ENCODE results near the gene SLC6A18.

The SLC6A18 gene

GRCh38 chr5:1182633-1183423, 42.4 kb upstream of the SLC6A18 start:
- Histone ChIP-seq H3K27ac (ENCODE audit: low read depth, low read length) (no peak overlapping the region), H3K9ac (ENCODE audit: low read length) (no peak overlapping the region), H3K36me3 (ENCODE audit: insufficient read depth, low read length) (no peaks in the 10 kb centered on the region), H3K9me3 (ENCODE audit: low read length) (no peaks in the 10 kb centered on the region), H3K4me1 (ENCODE audit: insufficient read depth, low read length) (no peaks in the 10 kb centered on the region), H3K4me3 (ENCODE audit: low read depth in 1 of 2, low read length in 2 of 2) (no peak overlapping the region), H3K27me3 (ENCODE audit: control insufficient read depth in 1 of 2, insufficient read depth in 2 of 2, low read length in 2 of 2) (peaks cover 0 to 10% of the 10 kb centered on the region in 2 donors)

GRCh38 chr5:1183424-1184162, 41.6 kb upstream of the SLC6A18 start:
- H3K9me3 ChIP-seq (ENCODE audit: low read length), result no peaks in the 10 kb centered on the region
- H3K27ac ChIP-seq (ENCODE audit: low read depth, low read length), result no peak overlapping the region
- H3K4me3 ChIP-seq (ENCODE audit: low read depth in 1 of 2, low read length in 2 of 2), result no peak overlapping the region
- peaks cover 0 to 10% of the 10 kb centered on the region in 2 donors for H3K27me3 ChIP-seq (ENCODE audit: control insufficient read depth in 1 of 2, insufficient read depth in 2 of 2, low read length in 2 of 2)
- H3K4me1 ChIP-seq (ENCODE audit: insufficient read depth, low read length), result no peaks in the 10 kb centered on the region
- H3K36me3 ChIP-seq (ENCODE audit: insufficient read depth, low read length), result no peaks in the 10 kb centered on the region
- H3K9ac ChIP-seq (ENCODE audit: low read length), result no peak overlapping the region

GRCh38 chr5:1184163-1184470, 41.1 kb upstream of the SLC6A18 start:
- Histone ChIP-seq H3K4me3 (ENCODE audit: low read depth in 1 of 2, low read length in 2 of 2) (no peak overlapping the region), H3K27me3 (ENCODE audit: control insufficient read depth in 1 of 2, insufficient read depth in 2 of 2, low read length in 2 of 2) (peaks cover 0 to 11% of the 10 kb centered on the region in 2 donors), H3K9me3 (ENCODE audit: low read length) (no peaks in the 10 kb centered on the region), H3K36me3 (ENCODE audit: insufficient read depth, low read length) (no peaks in the 10 kb centered on the region), H3K27ac (ENCODE audit: low read depth, low read length) (no peak overlapping the region), H3K4me1 (ENCODE audit: insufficient read depth, low read length) (no peaks in the 10 kb centered on the region), H3K9ac (ENCODE audit: low read length) (no peak overlapping the region)

DNA sequence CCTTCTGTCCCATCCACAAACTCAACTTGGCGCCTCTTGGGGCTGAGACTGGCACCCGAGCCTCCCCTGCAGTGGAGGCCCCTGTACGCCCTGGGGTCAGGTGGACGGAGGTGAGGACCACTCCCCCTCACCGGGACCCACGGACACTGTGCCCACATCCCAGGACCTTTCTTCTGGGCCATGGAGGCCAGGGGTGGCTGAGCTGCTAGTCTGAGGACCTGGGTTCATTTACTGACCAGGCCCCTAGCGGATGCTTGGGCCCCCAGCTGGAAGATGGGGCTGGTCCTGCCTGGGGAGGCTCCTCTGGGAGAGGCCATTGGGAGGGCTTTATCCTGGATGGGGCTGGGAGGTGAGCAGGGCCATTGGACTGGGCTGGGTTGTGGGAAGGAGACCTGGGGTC, 40.7 kb upstream of the SLC6A18 start:
- Histone ChIP-seq H3K27me3 (ENCODE audit: control insufficient read depth in 1 of 2, insufficient read depth in 2 of 2, low read length in 2 of 2) (peaks cover 0 to 15% of the 10 kb centered on the region in 2 donors), H3K9ac (ENCODE audit: low read length) (no peak overlapping the region), H3K4me1 (ENCODE audit: insufficient read depth, low read length) (no peaks in the 10 kb centered on the region), H3K9me3 (ENCODE audit: low read length) (no peaks in the 10 kb centered on the region), H3K27ac (ENCODE audit: low read depth, low read length) (no peak overlapping the region), H3K36me3 (ENCODE audit: insufficient read depth, low read length) (no peaks in the 10 kb centered on the region), H3K4me3 (ENCODE audit: low read depth in 1 of 2, low read length in 2 of 2) (no peak overlapping the region)

DNA sequence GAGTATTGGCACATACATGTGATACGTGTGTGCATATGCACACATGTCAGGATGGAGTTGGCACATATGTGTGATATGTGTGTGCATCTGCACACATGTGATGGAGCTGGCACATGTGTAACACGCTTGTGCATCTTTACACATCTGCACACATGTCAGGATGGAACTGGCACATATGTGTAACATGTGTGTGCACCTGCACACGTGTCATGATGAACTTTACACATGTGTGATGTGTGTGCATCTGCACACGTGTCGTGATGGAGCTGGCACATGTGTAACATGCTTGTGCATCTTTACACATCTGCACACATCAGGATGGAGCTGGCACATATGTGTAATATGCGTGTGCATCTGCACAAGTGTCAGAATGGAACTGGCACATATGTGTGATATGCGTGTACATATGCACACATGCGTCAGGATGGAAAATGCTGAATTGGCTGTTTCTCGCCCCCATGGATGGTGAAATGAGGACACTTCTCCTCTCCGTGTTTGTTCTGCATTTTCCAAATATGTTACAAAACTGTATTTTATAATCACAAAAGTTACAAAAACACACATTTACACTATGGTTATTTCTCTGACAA, 40.0 kb upstream of the SLC6A18 start:
- H3K27me3 ChIP-seq (ENCODE audit: control insufficient read depth in 1 of 2, insufficient read depth in 2 of 2, low read length in 2 of 2), result peaks cover 0 to 16% of the 10 kb centered on the region in 2 donors
- H3K9me3 ChIP-seq (ENCODE audit: low read length), result no peaks in the 10 kb centered on the region
- no peak overlapping the region for H3K4me3 ChIP-seq (ENCODE audit: low read depth in 1 of 2, low read length in 2 of 2)
- no peaks in the 10 kb centered on the region for H3K4me1 ChIP-seq (ENCODE audit: insufficient read depth, low read length)
- no peaks in the 10 kb centered on the region for H3K36me3 ChIP-seq (ENCODE audit: insufficient read depth, low read length)
- H3K27ac ChIP-seq (ENCODE audit: low read depth, low read length), result no peak overlapping the region
- no peak overlapping the region for H3K9ac ChIP-seq (ENCODE audit: low read length)

DNA sequence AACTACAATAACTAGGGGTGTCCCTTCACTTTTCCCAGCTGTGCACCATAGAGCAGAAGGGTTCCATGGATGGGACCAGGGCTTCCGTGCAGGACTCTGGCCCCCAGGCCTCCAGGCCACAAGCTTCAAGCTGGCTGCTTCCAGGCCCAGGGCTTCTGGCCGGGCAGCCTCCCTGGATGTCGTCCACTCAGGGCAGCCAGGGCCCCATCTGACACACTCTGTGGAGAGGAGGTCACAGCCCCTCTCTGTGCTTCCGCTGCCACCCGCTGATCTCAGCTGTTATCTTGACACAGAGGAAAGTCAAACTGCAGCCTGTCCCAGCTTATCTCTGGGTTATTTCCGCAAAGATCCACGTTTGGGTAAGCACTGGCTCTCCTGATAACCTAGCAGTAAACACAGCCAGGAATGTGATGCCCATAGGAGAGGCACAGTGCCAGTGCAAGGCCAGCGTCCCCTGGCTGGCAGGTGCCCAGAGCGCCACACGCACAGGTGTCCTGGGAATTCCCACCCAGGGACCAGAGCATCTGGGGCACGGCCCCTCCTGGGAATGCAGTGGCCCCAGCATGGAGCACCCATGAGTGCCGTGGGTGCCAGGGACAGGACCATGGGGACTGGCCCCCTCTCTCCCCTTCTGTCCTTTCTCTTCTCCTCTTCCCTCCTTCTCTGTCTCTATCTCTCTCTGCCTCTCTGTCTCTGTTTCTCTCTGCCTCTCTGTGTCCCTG, 39.4 kb upstream of the SLC6A18 start:
- Histone ChIP-seq H3K36me3 (ENCODE audit: insufficient read depth, low read length) (no peaks in the 10 kb centered on the region), H3K27me3 (ENCODE audit: control insufficient read depth in 1 of 2, insufficient read depth in 2 of 2, low read length in 2 of 2) (peaks cover 0 to 20% of the 10 kb centered on the region in 2 donors), H3K9me3 (ENCODE audit: low read length) (no peaks in the 10 kb centered on the region), H3K27ac (ENCODE audit: low read depth, low read length) (no peak overlapping the region), H3K4me3 (ENCODE audit: low read depth in 1 of 2, low read length in 2 of 2) (no peak overlapping the region), H3K4me1 (ENCODE audit: insufficient read depth, low read length) (no peaks in the 10 kb centered on the region), H3K9ac (ENCODE audit: low read length) (no peak overlapping the region)

- Histone ChIP-seq H3K36me3 (ENCODE audit: insufficient read depth, low read length) (no peaks in the 10 kb centered on the region), H3K9ac (ENCODE audit: low read length) (no peak overlapping the region), H3K27ac (ENCODE audit: low read depth, low read length) (no peak overlapping the region), H3K4me1 (ENCODE audit: insufficient read depth, low read length) (no peaks in the 10 kb centered on the region), H3K4me3 (ENCODE audit: low read depth in 1 of 2, low read length in 2 of 2) (no peak overlapping the region), H3K27me3 (ENCODE audit: control insufficient read depth in 1 of 2, insufficient read depth in 2 of 2, low read length in 2 of 2) (peaks cover 0 to 15% of the 10 kb centered on the region in 2 donors), H3K9me3 (ENCODE audit: low read length) (no peaks in the 10 kb centered on the region)
Observed at GRCh38 chr5:1186351-1187233, 38.6 kb upstream of the SLC6A18 start.

- Histone ChIP-seq H3K4me1 (ENCODE audit: insufficient read depth, low read length) (no peaks in the 10 kb centered on the region), H3K27ac (ENCODE audit: low read depth, low read length) (no peak overlapping the region), H3K4me3 (ENCODE audit: low read depth in 1 of 2, low read length in 2 of 2) (no peak overlapping the region), H3K9me3 (ENCODE audit: low read length) (no peaks in the 10 kb centered on the region), H3K27me3 (ENCODE audit: control insufficient read depth in 1 of 2, insufficient read depth in 2 of 2, low read length in 2 of 2) (peaks cover 0 to 14% of the 10 kb centered on the region in 2 donors), H3K36me3 (ENCODE audit: insufficient read depth, low read length) (no peaks in the 10 kb centered on the region), H3K9ac (ENCODE audit: low read length) (no peak overlapping the region)
Observed at GRCh38 chr5:1187234-1187949, 37.8 kb upstream of the SLC6A18 start.

GRCh38 chr5:1187950-1188334, 37.2 kb upstream of the SLC6A18 start:
- peaks cover 0 to 12% of the 10 kb centered on the region in 2 donors for H3K27me3 ChIP-seq (ENCODE audit: control insufficient read depth in 1 of 2, insufficient read depth in 2 of 2, low read length in 2 of 2)
- no peak overlapping the region for H3K4me3 ChIP-seq (ENCODE audit: low read depth in 1 of 2, low read length in 2 of 2)
- no peaks in the 10 kb centered on the region for H3K4me1 ChIP-seq (ENCODE audit: insufficient read depth, low read length)
- no peaks in the 10 kb centered on the region for H3K9me3 ChIP-seq (ENCODE audit: low read length)
- no peak overlapping the region for H3K27ac ChIP-seq (ENCODE audit: low read depth, low read length)
- H3K36me3 ChIP-seq (ENCODE audit: insufficient read depth, low read length), result no peaks in the 10 kb centered on the region
- no peak overlapping the region for H3K9ac ChIP-seq (ENCODE audit: low read length)

GRCh38 chr5:1188464-1188863, 36.7 kb upstream of the SLC6A18 start:
- Histone ChIP-seq H3K36me3 (ENCODE audit: insufficient read depth, low read length) (no peaks in the 10 kb centered on the region), H3K4me1 (ENCODE audit: insufficient read depth, low read length) (no peaks in the 10 kb centered on the region), H3K9me3 (ENCODE audit: low read length) (no peaks in the 10 kb centered on the region), H3K4me3 (ENCODE audit: low read depth in 1 of 2, low read length in 2 of 2) (no peak overlapping the region), H3K27ac (ENCODE audit: low read depth, low read length) (no peak overlapping the region), H3K27me3 (ENCODE audit: control insufficient read depth in 1 of 2, insufficient read depth in 2 of 2, low read length in 2 of 2) (peaks cover 0 to 10% of the 10 kb centered on the region in 2 donors), H3K9ac (ENCODE audit: low read length) (no peak overlapping the region)
